DOHH2 (cell line): ENCODE data around the gene EDN1.

Experiments
- H3F3A ChIP-seq: fragments of 200-600 bp; sonication (generic), shearing (Covaris generic); 2 replicates; pipeline ENCODE4 v1.6.0; 2016; ENCODE audit warnings: antibody characterized with exemption, mild to moderate bottlenecking; ENCODE audit not compliant: control insufficient read depth, insufficient read depth
- H3K27ac ChIP-seq: fragments of 200-600 bp; sonication (generic); 2 replicates; pipeline ENCODE4 v1.5.1; 2014; ENCODE audit warnings: low read depth, mild to moderate bottlenecking, low read length, moderate library complexity
- H3K27me3 ChIP-seq: fragments of 200-600 bp; sonication (generic); 2 replicates; pipeline ENCODE4 v1.6.1; 2014; ENCODE audit warnings: mild to moderate bottlenecking, low read length, mixed read lengths; ENCODE audit not compliant: control insufficient read depth
- H3K36me3 ChIP-seq: fragments of 200-600 bp; sonication (generic); 2 replicates; pipeline ENCODE4 v1.6.1; 2014; ENCODE audit warnings: mild to moderate bottlenecking, low read length, moderate library complexity, mixed read lengths; ENCODE audit not compliant: control insufficient read depth
- H3K4me1 ChIP-seq: fragments of 200-600 bp; sonication (generic); 2 replicates; pipeline ENCODE4 v1.6.1; 2014; ENCODE audit warnings: mild to moderate bottlenecking, low read length, mixed read lengths; ENCODE audit not compliant: control insufficient read depth
- H3K4me2 ChIP-seq: fragments of 200-600 bp; sonication (generic); 2 replicates; pipeline ENCODE4 v1.6.0; 2014; ENCODE audit warnings: mild to moderate bottlenecking, low read length, moderate library complexity
- H3K4me3 ChIP-seq: fragments of 200-600 bp; sonication (generic); 2 replicates; pipeline ENCODE4 v1.5.1; 2014; ENCODE audit warnings: mild to moderate bottlenecking, low read length, mixed read lengths
- H3K79me2 ChIP-seq: fragments of 200-600 bp; sonication (generic); 2 replicates; pipeline ENCODE4 v1.6.1; 2014; ENCODE audit warnings: mild to moderate bottlenecking, low read length, mixed read lengths; ENCODE audit not compliant: control insufficient read depth
- H3K9me2 ChIP-seq: fragments of 200-600 bp; sonication (generic); replicated peaks from 2 replicates; pipeline ENCODE4 v1.6.1; 2014; ENCODE audit warnings: mild to moderate bottlenecking, low read length, mixed read lengths; ENCODE audit not compliant: control insufficient read depth
- H3K9me3 ChIP-seq: fragments of 200-600 bp; sonication (generic); 2 replicates; pipeline ENCODE4 v1.6.1; 2014; ENCODE audit warnings: antibody characterized with exemption, low read length, mixed read lengths; ENCODE audit not compliant: control insufficient read depth, insufficient read depth
- H4K20me1 ChIP-seq: fragments of 200-600 bp; sonication (generic); 2 replicates; pipeline ENCODE4 v1.6.0; 2014; ENCODE audit warnings: low read depth, mild to moderate bottlenecking, antibody characterized with exemption, low read length, moderate library complexity; ENCODE audit not compliant: control insufficient read depth, insufficient read depth
- EZH2phosphoT487 ChIP-seq: fragments of 200-600 bp; sonication (generic); IDR thresholded peaks from 2 replicates; pipeline ENCODE4 v1.6.1; 2017; ENCODE audit warnings: borderline replicate concordance, mild to moderate bottlenecking, antibody characterized with exemption, low read length, moderate library complexity, mixed read lengths
- TF ChIP-seq, protein P1 (sequence below): fragments of 200-600 bp; sonication (generic); IDR thresholded peaks from one replicate; pipeline ENCODE4 v1.5.1; 2014; ENCODE audit warnings: antibody characterized with exemption, mild to moderate bottlenecking, low read depth, low read length; ENCODE audit not compliant: poor library complexity, severe bottlenecking

The EDN1 gene

DNA sequence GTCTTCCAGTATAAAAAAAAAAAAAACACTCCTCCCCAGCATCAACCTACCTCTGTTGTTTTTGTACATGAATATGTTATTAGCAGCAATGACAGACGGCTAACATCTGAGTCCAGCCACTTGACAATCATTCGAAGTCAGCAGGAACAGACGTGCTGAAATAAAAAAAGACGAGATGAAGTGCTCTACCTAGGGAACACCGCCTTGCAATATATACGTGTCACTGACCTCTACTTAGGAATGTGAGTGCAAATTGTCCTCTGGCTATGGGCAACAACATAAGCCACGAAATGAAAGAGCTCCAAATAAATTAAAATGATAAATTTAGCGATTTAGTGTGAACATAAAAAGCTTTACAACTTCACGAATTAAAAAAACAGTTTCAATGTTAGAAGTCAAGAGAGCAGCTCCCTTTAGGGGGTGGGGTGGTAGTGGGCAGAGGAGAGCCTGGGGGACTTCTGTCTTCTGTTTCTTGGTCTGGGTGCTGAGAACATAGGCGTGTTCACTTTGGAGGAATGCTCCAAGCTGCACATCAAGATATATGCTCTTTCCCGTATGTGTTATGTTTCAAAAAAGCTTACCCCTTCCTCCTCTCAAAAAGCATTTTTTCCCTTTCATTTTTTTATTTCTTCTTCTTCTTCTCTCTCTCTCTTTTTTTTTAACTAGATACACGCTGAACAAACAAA lies 23.3 kb downstream of the EDN1 start:
- Histone ChIP-seq H3K36me3 (no peaks in the 10 kb centered on the region), H3F3A (no peaks in the 10 kb centered on the region), H3K79me2 (no peaks in the 10 kb centered on the region), H3K9me2 (no peaks in the 10 kb centered on the region), H3K9me3 (no peaks in the 10 kb centered on the region), H3K4me2 (no peak overlapping the region), H3K4me3 (no peak overlapping the region), H4K20me1 (no peaks in the 10 kb centered on the region), H3K4me1 (no peaks in the 10 kb centered on the region), H3K27me3 (peaks cover 2% of the 10 kb centered on the region; the same call in 1 of the 2 replicates), H3K27ac (no peak overlapping the region)
- TF ChIP-seq, protein P1, sequence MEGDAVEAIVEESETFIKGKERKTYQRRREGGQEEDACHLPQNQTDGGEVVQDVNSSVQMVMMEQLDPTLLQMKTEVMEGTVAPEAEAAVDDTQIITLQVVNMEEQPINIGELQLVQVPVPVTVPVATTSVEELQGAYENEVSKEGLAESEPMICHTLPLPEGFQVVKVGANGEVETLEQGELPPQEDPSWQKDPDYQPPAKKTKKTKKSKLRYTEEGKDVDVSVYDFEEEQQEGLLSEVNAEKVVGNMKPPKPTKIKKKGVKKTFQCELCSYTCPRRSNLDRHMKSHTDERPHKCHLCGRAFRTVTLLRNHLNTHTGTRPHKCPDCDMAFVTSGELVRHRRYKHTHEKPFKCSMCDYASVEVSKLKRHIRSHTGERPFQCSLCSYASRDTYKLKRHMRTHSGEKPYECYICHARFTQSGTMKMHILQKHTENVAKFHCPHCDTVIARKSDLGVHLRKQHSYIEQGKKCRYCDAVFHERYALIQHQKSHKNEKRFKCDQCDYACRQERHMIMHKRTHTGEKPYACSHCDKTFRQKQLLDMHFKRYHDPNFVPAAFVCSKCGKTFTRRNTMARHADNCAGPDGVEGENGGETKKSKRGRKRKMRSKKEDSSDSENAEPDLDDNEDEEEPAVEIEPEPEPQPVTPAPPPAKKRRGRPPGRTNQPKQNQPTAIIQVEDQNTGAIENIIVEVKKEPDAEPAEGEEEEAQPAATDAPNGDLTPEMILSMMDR = no peak
- TF ChIP-seq EZH2phosphoT487 = no peak

DNA sequence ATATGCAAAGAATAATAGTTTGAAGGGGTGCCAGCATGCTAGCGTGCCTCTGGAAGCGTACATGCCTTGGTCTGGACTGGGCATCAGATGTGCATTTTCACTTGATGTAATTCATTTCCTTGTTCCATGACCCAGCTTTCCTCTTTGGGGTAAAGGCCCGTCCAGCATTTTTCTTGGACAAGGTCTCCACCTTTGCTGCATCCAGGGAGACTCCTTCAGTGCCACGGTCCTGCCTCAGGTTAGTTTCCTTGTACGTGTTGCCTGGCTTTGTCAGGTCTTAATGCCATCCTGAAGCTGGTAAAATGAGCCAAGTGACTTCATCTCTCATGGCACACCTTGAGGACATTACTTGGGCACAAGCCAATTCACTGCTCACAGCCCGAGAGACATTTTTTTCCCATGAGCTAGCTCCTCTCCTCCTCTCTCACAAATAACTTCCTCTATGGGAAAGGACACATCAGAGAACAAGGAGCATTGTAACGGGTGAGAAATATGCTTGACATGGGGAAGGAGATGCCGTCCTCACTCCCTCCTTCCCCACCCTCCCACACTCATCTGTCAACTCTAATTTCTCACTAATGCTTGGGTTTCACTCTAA lies 23.9 kb downstream of the EDN1 start:
- Histone ChIP-seq H3K9me3 (no peaks in the 10 kb centered on the region), H3K36me3 (no peaks in the 10 kb centered on the region), H3K4me1 (no peaks in the 10 kb centered on the region), H3K4me3 (no peak overlapping the region), H3K9me2 (no peaks in the 10 kb centered on the region), H3K79me2 (no peaks in the 10 kb centered on the region), H3K4me2 (no peak overlapping the region), H4K20me1 (no peaks in the 10 kb centered on the region), H3K27me3 (peaks cover 2% of the 10 kb centered on the region; the same call in 1 of the 2 replicates), H3F3A (no peaks in the 10 kb centered on the region), H3K27ac (no peak overlapping the region)
- no peak for TF ChIP-seq EZH2phosphoT487
- TF ChIP-seq, protein P1 = no peak

DNA sequence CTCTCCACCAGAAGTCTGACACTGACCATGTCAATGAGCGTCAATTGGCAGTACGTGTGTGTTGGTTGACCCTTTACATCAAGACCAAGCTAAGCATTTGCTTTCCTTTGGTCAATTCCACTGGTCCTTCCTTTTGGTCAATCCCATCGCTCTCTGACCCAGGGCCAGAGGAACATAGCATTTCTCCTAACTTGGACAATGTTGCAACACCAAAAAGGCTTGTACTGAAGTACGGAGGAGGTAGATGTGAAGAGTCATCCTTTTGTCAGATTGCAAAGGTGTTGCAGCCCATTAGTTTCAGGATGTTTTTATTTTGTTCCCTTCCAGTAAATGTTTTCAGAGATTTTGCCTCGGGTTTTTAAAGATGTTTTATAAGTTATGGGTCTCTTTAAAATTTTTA lies 24.6 kb downstream of the EDN1 start:
- no peak overlapping the region for H3K4me3 ChIP-seq
- H3K9me3 ChIP-seq = no peaks in the 10 kb centered on the region

More for the DNA sequence above, 24.6 kb downstream of the EDN1 start:
- H4K20me1 ChIP-seq = no peaks in the 10 kb centered on the region
- no peaks in the 10 kb centered on the region for H3K4me1 ChIP-seq
- H3F3A ChIP-seq = no peaks in the 10 kb centered on the region
- TF ChIP-seq EZH2phosphoT487 = no peak
- TF ChIP-seq, protein P1 = no peak
- peaks cover 2% of the 10 kb centered on the region; the same call in 1 of the 2 replicates for H3K27me3 ChIP-seq
- H3K79me2 ChIP-seq = no peaks in the 10 kb centered on the region
- H3K4me2 ChIP-seq = no peak overlapping the region
- no peaks in the 10 kb centered on the region for H3K36me3 ChIP-seq
- no peak overlapping the region for H3K27ac ChIP-seq
- H3K9me2 ChIP-seq = no peaks in the 10 kb centered on the region
